ENCODE results near the gene SRSF9. TPM values are rescaled to one million over a fixed set of nuclear protein-coding genes. Genes with fewer than 3 reads are reported as not detected.

The SRSF9 gene
- total RNA-seq, 4 donors from 2014 or later: 64.5 to 107 (median 79.9) TPM

GRCh38 chr12:120437735-120438494 is 31.6 kb downstream of the SRSF9 start, which contains the start of gene COX6A1:
Gene COX6A1, plus strand, starts transcription at chr12:120438113. Its CDS starts 14 bp downstream, at chr12:120438127.
- no peaks in the 10 kb centered on the region for H3K27me3 ChIP-seq
- TF ChIP-seq CTCF (IDR thresholded peaks at IDR 0.05) (peak in 2 of 6 experiments; percentile 17 to 19), POLR2A (IDR thresholded peaks at IDR 0.05) (peak; percentile 21 to 73)
- H3K36me3 ChIP-seq: peaks cover 7 to 11% of the 10 kb centered on the region in 2 donors
- peak within 1 kb of the TSS in 2 of 3 donors; percentile 64 to 71 for H3K27ac ChIP-seq
- WGBS, 2 donors: 0 to 2% methylated on average over 39 to 57 of the region's 59 CpGs
- intact Hi-C loops (cut with DNase I): no loop called here
- H3K4me1 ChIP-seq: peaks cover 13 to 14% of the 10 kb centered on the region in 2 donors
- peak; percentile 99 for DNase-seq
- H3K4me3 ChIP-seq (replicated peaks in 1 of 3): peak within 1 kb of the TSS; percentile 19 to 75 (median 26)
- H3K9me3 ChIP-seq: no peaks in the 10 kb centered on the region

GRCh38 chr12:120432772-120433525 is 36.6 kb downstream of the SRSF9 start:
- no peak for DNase-seq
- Histone ChIP-seq H3K27ac (no peak overlapping the region), H3K4me1 (no peaks in the 10 kb centered on the region), H3K4me3 (replicated peaks in 1 of 3) (no peak overlapping the region), H3K27me3 (no peaks in the 10 kb centered on the region), H3K9me3 (no peaks in the 10 kb centered on the region), H3K36me3 (no peaks in the 10 kb centered on the region)
- no peak for TF ChIP-seq CTCF (IDR thresholded peaks at IDR 0.05)
- 57 to 64% methylated on average over 10 of the region's 10 CpGs for WGBS, 2 donors
- intact Hi-C loops (cut with DNase I): loop anchor here (5.0 kb wide), 2 partner anchors 76 to 106 kb away; partner anchors contain the start of gene PLA2G1B

GRCh38 chr12:120429368-120429767 is 40.2 kb downstream of the SRSF9 start:
- Histone ChIP-seq H3K27me3 (no peaks in the 10 kb centered on the region), H3K9me3 (no peaks in the 10 kb centered on the region), H3K36me3 (no peaks in the 10 kb centered on the region), H3K4me3 (replicated peaks in 1 of 3) (no peak overlapping the region), H3K4me1 (no peaks in the 10 kb centered on the region), H3K27ac (no peak overlapping the region)
- WGBS, 2 donors: 58 to 59% methylated on average over 7 of the region's 7 CpGs
- intact Hi-C loops (cut with DNase I): no loop called here
- no peak for TF ChIP-seq CTCF (IDR thresholded peaks at IDR 0.05)
- TF ChIP-seq POLR2A (IDR thresholded peaks at IDR 0.05): no peak
- no peak for DNase-seq

GRCh38 chr12:120428597-120429229 is 40.8 kb downstream of the SRSF9 start:
- 61 to 72% methylated on average over 8 of the region's 8 CpGs for WGBS, 2 donors
- intact Hi-C loops (cut with DNase I): no loop called here
- no peaks in the 10 kb centered on the region for H3K36me3 ChIP-seq
- no peak overlapping the region for H3K4me3 ChIP-seq (replicated peaks in 1 of 3)
- H3K27ac ChIP-seq: no peak overlapping the region
- no peak for TF ChIP-seq POLR2A (IDR thresholded peaks at IDR 0.05)
- no peak for TF ChIP-seq CTCF (IDR thresholded peaks at IDR 0.05)
- no peaks in the 10 kb centered on the region for H3K27me3 ChIP-seq
- no peaks in the 10 kb centered on the region for H3K9me3 ChIP-seq
- no peak for DNase-seq
- no peaks in the 10 kb centered on the region for H3K4me1 ChIP-seq
